ENCODE data around the gene CAMP. TPM values are rescaled to one million over a fixed set of nuclear protein-coding genes. Genes with fewer than 3 reads are reported as not detected.

The CAMP gene
- total RNA-seq, 1 experiment from 2014 or later, result not detected

GRCh38 chr3:48187579-48188265 lies 35.6 kb upstream of the CAMP start:
- CTCF ChIA-PET, result interaction anchor here (0.5 kb wide), 1 partner anchor 257 kb away, joined by 3 read pairs; no protein-coding TSS in a partner anchor
- DNase-seq, result peak; percentile 59
- peaks cover 38% of the 10 kb centered on the region for H3K4me1 Mint-ChIP-seq (ENCODE audit: low read depth, unreplicated experiment)

DNA sequence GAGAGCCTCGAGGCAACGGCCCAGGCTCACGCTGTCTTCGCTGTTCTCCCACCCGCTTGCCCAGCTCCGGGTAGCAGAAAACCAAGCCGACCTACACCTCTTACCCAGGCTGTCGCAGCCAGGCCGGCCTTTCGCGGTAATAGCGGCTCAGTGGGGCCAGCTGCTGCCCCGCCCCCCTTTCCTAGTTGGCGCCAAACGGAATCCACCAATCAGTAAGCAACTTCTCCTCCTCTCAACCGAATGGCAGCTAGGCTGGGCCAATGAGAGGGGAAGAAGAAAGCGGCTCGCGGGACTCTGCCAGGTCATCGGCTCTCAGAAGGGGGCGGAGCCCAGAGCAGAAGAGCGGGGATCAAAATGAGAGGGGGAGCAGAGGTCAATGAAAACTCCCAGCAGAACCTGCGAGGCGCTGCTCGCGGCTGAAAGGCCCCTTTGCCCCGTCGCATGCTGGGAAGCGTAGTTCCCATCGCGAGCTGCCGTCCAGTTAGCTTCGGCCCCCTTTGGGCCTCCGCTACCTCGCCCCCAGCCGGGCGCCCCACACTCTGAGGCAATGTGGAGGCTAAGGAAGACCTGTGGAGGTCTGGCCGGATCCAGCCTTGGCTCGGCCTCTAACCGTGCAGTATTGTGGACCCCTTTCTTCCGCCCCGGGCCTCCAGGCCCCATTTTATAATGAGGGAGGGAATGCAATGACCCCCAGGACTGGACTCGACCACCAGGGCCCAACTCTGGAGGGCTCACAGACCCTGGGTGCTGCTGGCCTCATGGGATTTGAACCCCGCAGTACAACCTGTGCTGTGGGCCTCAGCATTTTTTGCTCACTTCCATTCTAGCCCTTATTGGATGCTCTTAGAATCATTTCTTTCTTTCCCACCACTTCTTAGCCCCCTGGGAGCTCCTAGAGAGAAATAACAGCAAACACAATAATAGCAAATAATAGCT lies 34.8 kb upstream of the CAMP start, which contains the start of gene CDC25A:
TSS of gene CDC25A (minus strand) at position 152 of the 936 bp plus-strand sequence. CDS start 470 bp downstream, outside the sequence.
- no peaks in the 10 kb centered on the region for H3K27me3 Mint-ChIP-seq (ENCODE audit: unreplicated experiment)
- H3K36me3 Mint-ChIP-seq (ENCODE audit: insufficient read depth, unreplicated experiment), result peaks cover 33% of the 10 kb centered on the region
- H3K9me3 Mint-ChIP-seq (ENCODE audit: low read depth, unreplicated experiment), result no peaks in the 10 kb centered on the region
- peak; percentile 96 for DNase-seq
- no TSS peak for BruUV-seq (replicated peaks)
- peak within 1 kb of the TSS; percentile 97 for H3K4me3 Mint-ChIP-seq (ENCODE audit: low read depth, unreplicated experiment)
- H3K4me1 Mint-ChIP-seq (ENCODE audit: low read depth, unreplicated experiment), result peaks cover 38% of the 10 kb centered on the region
- CTCF ChIA-PET, result interaction anchor here (0.5 to 0.6 kb wide), 2 partner anchors 258 to 378 kb away, joined by 3 to 6 read pairs; no protein-coding TSS in a partner anchor
- H3K27ac Mint-ChIP-seq (ENCODE audit: unreplicated experiment), result peak within 1 kb of the TSS; percentile 93
- intact Hi-C loops (cut with micrococcal nuclease; ENCODE audit: unreplicated experiment), result no loop called here
- TF ChIP-seq CTCF (IDR thresholded peaks at IDR 0.05; ENCODE audit: unreplicated experiment), result no peak

More at GRCh38 chr3:48187579-48188265, 35.6 kb upstream of the CAMP start:
- Mint-ChIP-seq H3K27me3 (ENCODE audit: unreplicated experiment) (no peaks in the 10 kb centered on the region), H3K27ac (ENCODE audit: unreplicated experiment) (peak overlapping the region; percentile 93), H3K4me3 (ENCODE audit: low read depth, unreplicated experiment) (peak overlapping the region; percentile 97), H3K36me3 (ENCODE audit: insufficient read depth, unreplicated experiment) (peaks cover 33% of the 10 kb centered on the region), H3K9me3 (ENCODE audit: low read depth, unreplicated experiment) (no peaks in the 10 kb centered on the region)
- no peak for TF ChIP-seq CTCF (IDR thresholded peaks at IDR 0.05; ENCODE audit: unreplicated experiment)
- intact Hi-C loops (cut with micrococcal nuclease; ENCODE audit: unreplicated experiment), result no loop called here
- BruUV-seq (replicated peaks), result no TSS peak

GRCh38 chr3:48189321-48189720 lies 34.0 kb upstream of the CAMP start:
- no peak for TF ChIP-seq CTCF (IDR thresholded peaks at IDR 0.05; ENCODE audit: unreplicated experiment)
- peaks cover 38% of the 10 kb centered on the region for H3K4me1 Mint-ChIP-seq (ENCODE audit: low read depth, unreplicated experiment)
- H3K27ac Mint-ChIP-seq (ENCODE audit: unreplicated experiment), result no peak overlapping the region
- intact Hi-C loops (cut with micrococcal nuclease; ENCODE audit: unreplicated experiment), result no loop called here
- H3K9me3 Mint-ChIP-seq (ENCODE audit: low read depth, unreplicated experiment), result no peaks in the 10 kb centered on the region
- peaks cover 33% of the 10 kb centered on the region for H3K36me3 Mint-ChIP-seq (ENCODE audit: insufficient read depth, unreplicated experiment)
- CTCF ChIA-PET, result no interaction called here
- no peak overlapping the region for H3K4me3 Mint-ChIP-seq (ENCODE audit: low read depth, unreplicated experiment)
- DNase-seq, result no peak
- no peaks in the 10 kb centered on the region for H3K27me3 Mint-ChIP-seq (ENCODE audit: unreplicated experiment)
- BruUV-seq (replicated peaks), result no TSS peak

DNA sequence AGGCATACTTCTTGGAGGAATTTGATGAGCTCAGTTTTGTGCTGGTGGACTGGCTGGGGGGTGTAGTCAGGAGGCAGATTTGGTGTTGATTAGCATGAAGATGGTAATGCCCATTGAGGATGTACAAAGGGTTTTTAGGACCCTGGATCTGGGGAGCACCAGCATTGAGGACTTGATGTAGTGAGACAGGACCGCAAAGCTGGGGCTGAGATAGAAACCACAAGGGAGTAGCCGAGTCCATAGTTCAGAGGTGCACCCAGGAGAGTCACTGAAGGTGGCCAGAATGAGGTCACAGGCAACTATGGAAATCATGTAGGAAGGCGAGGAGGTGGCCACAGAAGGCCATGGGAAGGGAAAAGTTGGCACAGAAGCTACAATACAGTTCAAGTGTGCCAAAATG lies 32.4 kb upstream of the CAMP start:
- CTCF ChIA-PET, result interaction anchor here (0.7 kb wide), 1 partner anchor 50 kb away, joined by 3 read pairs; no protein-coding TSS in a partner anchor
- Mint-ChIP-seq H3K4me1 (ENCODE audit: low read depth, unreplicated experiment) (peaks cover 28% of the 10 kb centered on the region), H3K36me3 (ENCODE audit: insufficient read depth, unreplicated experiment) (peaks cover 26% of the 10 kb centered on the region), H3K9me3 (ENCODE audit: low read depth, unreplicated experiment) (no peaks in the 10 kb centered on the region), H3K27me3 (ENCODE audit: unreplicated experiment) (no peaks in the 10 kb centered on the region), H3K27ac (ENCODE audit: unreplicated experiment) (no peak overlapping the region), H3K4me3 (ENCODE audit: low read depth, unreplicated experiment) (no peak overlapping the region)
- no peak for TF ChIP-seq CTCF (IDR thresholded peaks at IDR 0.05; ENCODE audit: unreplicated experiment)
- intact Hi-C loops (cut with micrococcal nuclease; ENCODE audit: unreplicated experiment), result no loop called here
- DNase-seq, result no peak
- no TSS peak for BruUV-seq (replicated peaks)

Data from Calu3 (cell line).